A549 (cell line): Measurements from ENCODE around the gene FKBP7. TPM values are rescaled to one million over a fixed set of nuclear protein-coding genes. Genes with fewer than 3 reads are reported as not detected.

ENCODE experiments used
- ATAC-seq, 2 experiments: fragments of 200-7000 bp in 1 of 2; fragments of >200 bp in 1 of 2; cut with Nextera tagmentation in 1 of 2; cut with Tn5 transposase in 1 of 2; 3 replicates each; pipeline versions ENCODE4 v1.8.0 to v1.9.1; 2018 to 2020; ENCODE audit warnings: mild to moderate bottlenecking in 1 of 2, moderate library complexity in 1 of 2
- CTCF ChIA-PET: fragments of 300-600 bp; sonication (Branson Sonifier 250); formaldehyde crosslinking; extraction: SDS; loops from one replicate; lab custom pipeline; 2021; ENCODE audit warnings: antibody characterized with exemption, inconsistent platforms; lab: Yijun Ruan, JAX
- POLR2A ChIA-PET: fragments of 350-600 bp; formaldehyde crosslinking; extraction: SDS; loops from one replicate; lab custom pipeline; 2021; ENCODE audit warnings: antibody characterized with exemption, inconsistent platforms; lab: Yijun Ruan, JAX
- DNase-seq, 2 experiments: peaks; one replicate each; pipeline versions ENCODE4 v3.0.0 to v3.0.0-alpha.2; 2011 to 2016; ENCODE audit warnings: low read depth in 1 of 2, low spot score in 1 of 2
- FAIRE-seq: peaks from 2 replicates; lab custom pipeline; 2011; peaks lifted over from hg19 to GRCh38; lab: Jason Lieb, UNC
- H3K27ac ChIP-seq, 2 experiments: fragments of >200 bp; sonication (Bioruptor Twin); formaldehyde crosslinking; 3 replicates each; pipeline ENCODE4 v1.5.1; 2016 to 2017
- H3K4me1 ChIP-seq: fragments of >200 bp; sonication (Bioruptor Twin); formaldehyde crosslinking; 3 replicates; pipeline ENCODE4 v1.6.1; 2016
- H3K4me2 ChIP-seq: fragments of >200 bp; sonication (Bioruptor Twin); formaldehyde crosslinking; 3 replicates; pipeline ENCODE4 v1.6.1; 2016
- H3K4me3 ChIP-seq: fragments of >200 bp; sonication (Bioruptor Twin); formaldehyde crosslinking; 3 replicates; pipeline ENCODE4 v1.5.1; 2016
- H3K9me3 ChIP-seq: fragments of >200 bp; sonication (Bioruptor Twin); formaldehyde crosslinking; 3 replicates; pipeline ENCODE4 v1.6.1; 2016
- BHLHE40 ChIP-seq: IDR thresholded peaks from 2 replicates; pipeline ENCODE4 v1.6.1; 2012; ENCODE audit warnings: low read depth, low read length, inconsistent platforms
- CBX2 ChIP-seq: fragments of 200-600 bp; sonication (generic); IDR thresholded peaks from 2 replicates; pipeline ENCODE4 v1.6.1; 2016; ENCODE audit warnings: low read depth, mild to moderate bottlenecking, borderline replicate concordance
- CEBPB ChIP-seq, 2 experiments: fragments of >200 bp in 1 of 2; sonication (Bioruptor Twin) in 1 of 2; formaldehyde crosslinking in 1 of 2; IDR thresholded peaks; 2 replicates each; pipeline ENCODE4 v1.6.1; 2012 to 2016
- CHD2 ChIP-seq: fragments of 150-350 bp; IDR thresholded peaks from 2 replicates; pipeline ENCODE4 v1.6.1; 2014; ENCODE audit warnings: low read length; ENCODE audit not compliant: partially characterized antibody
- CHD4 ChIP-seq: fragments of 200-600 bp; sonication (generic); IDR thresholded peaks from 2 replicates; pipeline ENCODE4 v1.6.1; 2016; ENCODE audit warnings: antibody characterized with exemption, mild to moderate bottlenecking, borderline replicate concordance
- EHMT2 ChIP-seq: fragments of 200-600 bp; sonication (generic); IDR thresholded peaks from 2 replicates; pipeline ENCODE4 v1.6.1; 2016; ENCODE audit warnings: antibody characterized with exemption, low read depth, mild to moderate bottlenecking, moderate library complexity
- ESRRA ChIP-seq: fragments of 150-350 bp; IDR thresholded peaks from 2 replicates; pipeline ENCODE4 v1.6.1; 2014; ENCODE audit warnings: mild to moderate bottlenecking, low read length, borderline replicate concordance
- FOSB ChIP-seq: fragments of 250-450 bp; sonication (Bioruptor Pico); IDR thresholded peaks from 2 replicates; pipeline ENCODE4 v1.5.0; 2020; ENCODE audit warnings: mild to moderate bottlenecking, moderate library complexity
- FOSL2 ChIP-seq, 2 experiments: fragments of 450-650 bp in 1 of 2; fragments of >200 bp in 1 of 2; sonication (Bioruptor Twin) in 1 of 2; formaldehyde crosslinking; IDR thresholded peaks; 2 replicates each; pipeline versions ENCODE4 v1.5.0 to v1.6.1; 2016 to 2020; ENCODE audit warnings: mild to moderate bottlenecking in 1 of 2, moderate library complexity in 1 of 2
- HDAC2 ChIP-seq: fragments of 200-600 bp; sonication (generic); IDR thresholded peaks from 2 replicates; pipeline ENCODE4 v1.6.1; 2016
- HOXA7 ChIP-seq: fragments of 250-450 bp; sonication (Bioruptor Pico); IDR thresholded peaks from 2 replicates; pipeline ENCODE4 v1.5.0; 2020; ENCODE audit warnings: mild to moderate bottlenecking, moderate library complexity
- HOXB13 ChIP-seq: fragments of 250-450 bp; sonication (Bioruptor Pico); IDR thresholded peaks from 2 replicates; pipeline ENCODE4 v1.5.0; 2020; ENCODE audit warnings: low read depth, mild to moderate bottlenecking, moderate library complexity
- HOXB5 ChIP-seq: fragments of 250-450 bp; sonication (Bioruptor Pico); IDR thresholded peaks from 2 replicates; pipeline ENCODE4 v1.5.0; 2020; ENCODE audit warnings: mild to moderate bottlenecking, moderate library complexity
- JUNB ChIP-seq: fragments of >200 bp; sonication (Bioruptor Twin); formaldehyde crosslinking; IDR thresholded peaks from 2 replicates; pipeline ENCODE4 v1.6.1; 2016
- KDM5A ChIP-seq: fragments of 200-600 bp; sonication (generic); IDR thresholded peaks from 2 replicates; pipeline ENCODE4 v1.6.1; 2016; ENCODE audit warnings: antibody characterized with exemption, mild to moderate bottlenecking
- MAZ ChIP-seq: fragments of 150-350 bp; IDR thresholded peaks from 2 replicates; pipeline ENCODE4 v1.6.1; 2014; ENCODE audit warnings: antibody characterized with exemption, low read depth, low read length, borderline replicate concordance
- MYC ChIP-seq: IDR thresholded peaks from 2 replicates; pipeline ENCODE4 v1.6.1; 2012; ENCODE audit warnings: mild to moderate bottlenecking, inconsistent platforms, low read length, improper control_type of control experiment, borderline replicate concordance
- NFE2L2 ChIP-seq: fragments of 150-350 bp; conservative IDR thresholded peaks from 2 replicates; pipeline ENCODE4 v1.6.1; 2014; ENCODE audit warnings: low read length
- NPAS2 ChIP-seq: fragments of 250-450 bp; sonication (Bioruptor Pico); IDR thresholded peaks from 2 replicates; pipeline ENCODE4 v1.8.0; 2022; ENCODE audit warnings: mild to moderate bottlenecking, moderate library complexity, borderline replicate concordance
- PHF8 ChIP-seq: fragments of 200-600 bp; sonication (generic); IDR thresholded peaks from 2 replicates; pipeline ENCODE4 v1.6.1; 2016; ENCODE audit warnings: low read depth, mild to moderate bottlenecking, antibody characterized with exemption, moderate library complexity, borderline replicate concordance
- RNF2 ChIP-seq: fragments of 200-600 bp; sonication (generic); IDR thresholded peaks from 2 replicates; pipeline ENCODE4 v1.6.1; 2016; ENCODE audit warnings: low read depth, mild to moderate bottlenecking, antibody characterized with exemption, moderate library complexity, borderline replicate concordance
- SMC3 ChIP-seq: fragments of >200 bp; sonication (Bioruptor Twin); formaldehyde crosslinking; IDR thresholded peaks from 3 replicates; pipeline ENCODE4 v1.6.1; 2018; ENCODE audit warnings: inconsistent platforms
- ZC3H11A ChIP-seq: fragments of 450-650 bp; IDR thresholded peaks from 2 replicates; pipeline ENCODE4 v1.6.1; 2014; ENCODE audit warnings: antibody characterized with exemption, mild to moderate bottlenecking
- ZNF302 ChIP-seq: fragments of 250-450 bp; sonication (Bioruptor Pico); IDR thresholded peaks from 2 replicates; pipeline ENCODE4 v1.9.0; 2021; ENCODE audit warnings: inconsistent platforms, mild to moderate bottlenecking, moderate library complexity
- WGBS: methylation state at CpG from one replicate; pipeline ENCODE4 v1.1.6; 2017; ENCODE audit errors: missing lambda C conversion rate; 5-methylcytosine and 5-hydroxymethylcytosine counted together
- polyA plus RNA-seq, 4 experiments: library from polyadenylated mRNA; depleted of rRNA in 3 of 4; stranded (reverse); fragments of >200 nt; fragmentation: RNase III in 1 of 4; extraction: RNeasy Plus Mini Kit Qiagen cat#74134 plus additional on column Dnase treatment in 1 of 4; gene quantifications; 2 replicates in 3 of 4; 3 replicates in 1 of 4; pipeline ENCODE4 v1.2.3, GENCODE V29; 2011 to 2017
- TF ChIP-seq, protein P1 (sequence below): IDR thresholded peaks from 2 replicates; pipeline ENCODE4 v1.6.1; 2012
- TF ChIP-seq, protein P2 (sequence below): fragments of 250-450 bp; sonication (Bioruptor Pico); IDR thresholded peaks from 2 replicates; pipeline ENCODE4 v1.5.0; 2020; ENCODE audit warnings: low read depth, mild to moderate bottlenecking, moderate library complexity
- TF ChIP-seq, protein P3 (sequence below): fragments of 150-350 bp; IDR thresholded peaks from 2 replicates; pipeline ENCODE4 v1.6.1; 2014; ENCODE audit warnings: low read depth, mild to moderate bottlenecking, low read length

The FKBP7 gene
- polyA plus RNA-seq, 2 of the 4 experiments (the other 2 are of a cell fraction): 15.2 to 23.7 TPM

DNA sequence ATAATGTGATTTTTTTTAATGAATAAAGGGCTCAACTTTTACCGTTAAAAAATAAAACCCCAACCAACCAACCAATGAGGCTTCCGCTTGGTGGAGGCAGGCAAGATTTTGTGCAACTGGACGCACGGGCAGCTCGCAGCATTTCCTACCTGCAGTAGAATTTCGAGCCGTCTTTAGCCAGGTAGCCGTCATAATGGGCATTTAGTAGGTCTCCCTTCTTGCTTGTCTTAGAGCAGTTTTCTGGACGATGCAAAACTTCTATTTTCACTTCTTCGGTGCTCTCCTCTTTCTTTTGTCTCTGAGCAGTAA is 316 bp downstream of the FKBP7 start (continued):
- no peak for TF ChIP-seq BHLHE40
- TF ChIP-seq KDM5A: no peak
- no peak for TF ChIP-seq RNF2

DNA sequence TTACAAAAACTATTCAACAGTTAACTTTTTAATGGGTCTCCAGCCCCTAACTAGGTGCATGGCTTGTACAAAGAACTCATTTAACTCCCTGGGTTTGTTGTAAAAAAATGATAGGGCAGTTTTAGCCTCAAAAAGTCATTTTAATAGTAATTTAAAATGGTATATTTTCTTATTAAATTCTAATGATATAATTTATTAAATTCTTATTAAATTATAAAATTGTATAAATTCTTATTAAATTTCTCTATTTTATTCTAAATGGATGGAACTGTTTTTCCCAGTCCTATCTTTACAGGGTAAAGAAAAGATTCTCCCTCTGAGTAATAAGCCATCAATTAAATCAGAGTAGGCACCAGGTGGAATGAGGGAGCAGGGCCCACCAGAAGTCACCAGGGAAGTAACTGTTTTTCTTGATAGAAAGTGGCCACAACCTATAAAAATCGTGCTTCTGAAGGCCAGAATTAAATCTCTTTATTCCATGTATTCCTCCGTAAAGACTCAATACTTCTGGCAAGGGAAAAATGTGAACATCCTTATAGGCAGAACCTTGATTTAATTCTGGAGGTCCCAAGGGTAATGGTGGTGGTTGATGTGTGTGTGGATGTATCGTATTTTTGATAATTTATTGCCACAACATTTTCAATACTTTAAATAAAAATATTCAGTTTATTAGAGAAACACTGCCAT is 814 bp downstream of the FKBP7 start:
- peak overlapping the region; percentile 82 to 92; a peak in 5 of 6 replicates for H3K27ac ChIP-seq

DNA sequence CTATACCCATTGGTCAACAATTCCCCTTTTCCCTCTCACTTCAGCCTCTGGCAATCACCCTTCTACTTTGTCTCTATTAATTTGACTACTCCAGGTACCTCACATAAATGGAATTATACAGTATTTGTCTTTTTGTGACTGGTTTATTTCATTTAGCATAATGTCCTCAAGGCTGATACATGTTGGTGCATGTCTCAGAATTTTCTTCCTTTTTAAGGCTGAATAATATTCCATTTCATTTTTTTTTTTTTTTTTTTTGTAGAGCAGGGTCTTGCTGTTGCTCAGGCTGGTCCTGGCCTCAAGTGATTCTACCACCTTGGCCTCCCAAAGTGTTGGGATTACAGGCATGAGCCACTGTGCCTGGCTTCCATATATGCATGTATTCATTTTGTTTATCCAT is 1.9 kb downstream of the FKBP7 start:
- FAIRE-seq: no peak
- POLR2A ChIA-PET: interaction anchor here (0.9 kb wide), 1 partner anchor 25 kb away, joined by 4 read pairs; the partner anchor contains the start of genes PJVK and PRKRA
- Histone ChIP-seq H3K4me1 (peaks cover 23% of the 10 kb centered on the region), H3K4me3 (no peak overlapping the region)
- CTCF ChIA-PET: interaction anchor here (2.1 kb wide), 1 partner anchor 26 kb away, joined by 4 read pairs; no protein-coding TSS in a partner anchor
- TF ChIP-seq, protein P1, sequence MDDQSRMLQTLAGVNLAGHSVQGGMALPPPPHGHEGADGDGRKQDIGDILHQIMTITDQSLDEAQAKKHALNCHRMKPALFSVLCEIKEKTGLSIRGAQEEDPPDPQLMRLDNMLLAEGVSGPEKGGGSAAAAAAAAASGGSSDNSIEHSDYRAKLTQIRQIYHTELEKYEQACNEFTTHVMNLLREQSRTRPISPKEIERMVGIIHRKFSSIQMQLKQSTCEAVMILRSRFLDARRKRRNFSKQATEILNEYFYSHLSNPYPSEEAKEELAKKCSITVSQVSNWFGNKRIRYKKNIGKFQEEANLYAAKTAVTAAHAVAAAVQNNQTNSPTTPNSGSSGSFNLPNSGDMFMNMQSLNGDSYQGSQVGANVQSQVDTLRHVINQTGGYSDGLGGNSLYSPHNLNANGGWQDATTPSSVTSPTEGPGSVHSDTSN: no peak
- TF ChIP-seq, protein P2, sequence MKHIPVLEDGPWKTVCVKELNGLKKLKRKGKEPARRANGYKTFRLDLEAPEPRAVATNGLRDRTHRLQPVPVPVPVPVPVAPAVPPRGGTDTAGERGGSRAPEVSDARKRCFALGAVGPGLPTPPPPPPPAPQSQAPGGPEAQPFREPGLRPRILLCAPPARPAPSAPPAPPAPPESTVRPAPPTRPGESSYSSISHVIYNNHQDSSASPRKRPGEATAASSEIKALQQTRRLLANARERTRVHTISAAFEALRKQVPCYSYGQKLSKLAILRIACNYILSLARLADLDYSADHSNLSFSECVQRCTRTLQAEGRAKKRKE (CRISPR knock-in tag): no peak
- TF ChIP-seq FOSB (no peak), CHD4 (no peak), MYC (no peak), NPAS2 (no peak), HOXB13 (CRISPR knock-in tag) (no peak), FOSL2 (IDR thresholded peaks at IDR 0.05) (no peak), FOSL2 (CRISPR knock-in tag; IDR thresholded peaks at IDR 0.05) (no peak), ZNF302 (no peak), SMC3 (no peak)
- TF ChIP-seq, protein P3, sequence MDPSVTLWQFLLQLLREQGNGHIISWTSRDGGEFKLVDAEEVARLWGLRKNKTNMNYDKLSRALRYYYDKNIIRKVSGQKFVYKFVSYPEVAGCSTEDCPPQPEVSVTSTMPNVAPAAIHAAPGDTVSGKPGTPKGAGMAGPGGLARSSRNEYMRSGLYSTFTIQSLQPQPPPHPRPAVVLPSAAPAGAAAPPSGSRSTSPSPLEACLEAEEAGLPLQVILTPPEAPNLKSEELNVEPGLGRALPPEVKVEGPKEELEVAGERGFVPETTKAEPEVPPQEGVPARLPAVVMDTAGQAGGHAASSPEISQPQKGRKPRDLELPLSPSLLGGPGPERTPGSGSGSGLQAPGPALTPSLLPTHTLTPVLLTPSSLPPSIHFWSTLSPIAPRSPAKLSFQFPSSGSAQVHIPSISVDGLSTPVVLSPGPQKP: no peak
- TF ChIP-seq, all 56 proteins: peak for 0
- no peak for ATAC-seq
- Histone ChIP-seq H3K9me3 (no peaks in the 10 kb centered on the region), H3K4me2 (no peak overlapping the region), H3K27ac (no peak overlapping the region)
- DNase-seq: no peak

More for the DNA sequence above, 814 bp downstream of the FKBP7 start:
- DNase-seq: no peak
- TF ChIP-seq CBX2 (no peak), NFE2L2 (no peak)
- ChIA-PET POLR2A (interaction anchor here (4.1 kb wide), 1 partner anchor 26 kb away, joined by 35 read pairs; the partner anchor contains the start of genes PJVK and PRKRA), CTCF (no interaction called here)
- H3K4me3 ChIP-seq: peak overlapping the region; percentile 68
- no peaks in the 10 kb centered on the region for H3K9me3 ChIP-seq
- WGBS: 12% methylated on average over 3 of the region's 3 CpGs
- peaks cover 34% of the 10 kb centered on the region for H3K4me1 ChIP-seq
- no peak for FAIRE-seq
- H3K4me2 ChIP-seq: peak overlapping the region; percentile 74
- ATAC-seq: no peak

DNA sequence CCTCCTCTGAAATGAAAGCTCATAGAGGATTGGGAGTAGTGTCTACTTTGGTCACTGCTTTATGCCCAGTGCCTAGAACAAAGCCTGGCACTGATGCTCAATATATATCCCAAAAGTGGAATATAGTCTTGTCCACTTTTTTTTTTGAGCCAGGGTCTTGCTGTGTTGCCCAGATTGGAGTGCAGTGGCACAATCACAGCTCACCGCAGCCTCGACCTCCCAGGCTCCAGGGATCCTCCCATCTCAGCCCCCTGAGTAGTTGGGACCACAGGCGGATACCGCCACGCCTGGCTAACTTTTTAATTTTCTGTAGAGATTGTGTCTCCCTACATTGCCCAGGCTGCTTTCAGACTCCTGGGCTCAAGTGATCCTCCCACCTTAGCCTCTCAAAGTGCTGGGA is 3.8 kb downstream of the FKBP7 start:
- Histone ChIP-seq H3K4me1 (peaks cover 18% of the 10 kb centered on the region), H3K27ac (no peak overlapping the region), H3K4me3 (no peak overlapping the region), H3K4me2 (no peak overlapping the region), H3K9me3 (no peaks in the 10 kb centered on the region)
- ChIA-PET POLR2A (no interaction called here), CTCF (interaction anchor here (0.7 to 2.1 kb wide), 2 partner anchors 24 to 351 kb away, joined by 3 to 4 read pairs; no protein-coding TSS in a partner anchor)
- TF ChIP-seq PHF8 (no peak), ESRRA (no peak), CHD2 (no peak), JUNB (no peak), CEBPB (IDR thresholded peaks at IDR 0.05) (no peak), ZC3H11A (no peak), EHMT2 (no peak), HOXB5 (CRISPR knock-in tag) (no peak), HOXA7 (CRISPR knock-in tag) (no peak), MAZ (no peak), HDAC2 (no peak)
- 94% methylated on average over 5 of the region's 5 CpGs for WGBS
- DNase-seq (no peak), ATAC-seq (no peak), FAIRE-seq (no peak)
